ENCODE results near the gene OSBP. TPM values are rescaled to one million over a fixed set of nuclear protein-coding genes. Genes with fewer than 3 reads are reported as not detected.

OSBP gene
- total RNA-seq, 1 donor from 2014 or later = 30.0 TPM

DNA sequence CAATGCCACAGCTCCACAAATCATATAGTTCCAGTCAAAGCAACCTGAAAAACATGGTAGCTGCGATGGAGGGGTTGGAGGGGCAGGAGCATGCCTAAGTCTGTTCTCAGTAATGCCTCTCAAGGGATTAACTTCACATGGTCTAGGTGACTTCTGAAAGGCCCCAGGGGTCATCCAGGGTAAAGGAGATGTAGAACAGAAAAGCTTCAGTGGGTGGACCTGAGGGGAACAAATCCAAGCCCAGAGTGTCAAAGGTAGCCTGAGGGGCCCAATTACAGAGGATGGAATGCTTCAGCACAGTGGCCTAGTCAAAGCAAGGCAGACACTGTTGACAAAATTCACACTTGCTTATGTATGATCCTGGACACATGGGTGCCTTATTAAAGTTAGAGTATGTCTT is 80.9 kb downstream of the OSBP start:
- H3K27me3 ChIP-seq (ENCODE audit: low read depth) = peaks cover 5% of the 10 kb centered on the region
- intact Hi-C loops (cut with micrococcal nuclease) = loop anchor here (10.0 kb wide), 1 partner anchor 150 kb away; no protein-coding TSS in a partner anchor
- H3K4me3 ChIP-seq = no peak overlapping the region
- no peak for DNase-seq
- TF ChIP-seq CTCF (IDR thresholded peaks at IDR 0.05; ENCODE audit: borderline replicate concordance) = no peak
- H3K36me3 ChIP-seq = no peaks in the 10 kb centered on the region
- H3K4me1 ChIP-seq = peaks cover 11% of the 10 kb centered on the region
- H3K9me3 ChIP-seq (replicated peaks) = no peaks in the 10 kb centered on the region
- no peak overlapping the region for H3K27ac ChIP-seq (replicated peaks)

DNA sequence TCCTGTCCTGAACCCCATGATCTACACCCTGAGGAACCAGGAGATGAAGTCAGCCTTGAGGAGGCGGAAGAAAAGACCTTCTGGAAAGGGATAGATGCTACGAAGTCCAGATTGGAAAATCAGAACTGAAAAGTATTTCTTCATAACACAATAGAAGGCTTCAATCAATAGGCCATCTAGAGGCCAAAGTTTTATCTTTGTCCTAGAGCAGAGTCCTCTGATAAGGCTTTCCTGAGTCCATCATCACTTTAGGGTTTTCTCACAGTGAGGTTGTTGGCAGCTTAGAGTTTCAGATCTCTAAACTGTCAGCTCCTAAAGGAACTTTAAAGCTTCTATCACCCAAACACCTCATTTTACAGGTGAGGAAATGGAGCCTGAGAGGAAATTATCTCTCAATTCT is 83.0 kb downstream of the OSBP start:
- TF ChIP-seq CTCF (IDR thresholded peaks at IDR 0.05; ENCODE audit: borderline replicate concordance) = no peak
- no peak overlapping the region for H3K27ac ChIP-seq (replicated peaks)
- no peaks in the 10 kb centered on the region for H3K9me3 ChIP-seq (replicated peaks)
- H3K27me3 ChIP-seq (ENCODE audit: low read depth) = peaks cover 5% of the 10 kb centered on the region
- intact Hi-C loops (cut with micrococcal nuclease) = loop anchor here (10.0 kb wide), 1 partner anchor 152 kb away; no protein-coding TSS in a partner anchor
- peaks cover 8% of the 10 kb centered on the region for H3K4me1 ChIP-seq
- H3K4me3 ChIP-seq = no peak overlapping the region
- no peaks in the 10 kb centered on the region for H3K36me3 ChIP-seq
- no peak for DNase-seq

DNA sequence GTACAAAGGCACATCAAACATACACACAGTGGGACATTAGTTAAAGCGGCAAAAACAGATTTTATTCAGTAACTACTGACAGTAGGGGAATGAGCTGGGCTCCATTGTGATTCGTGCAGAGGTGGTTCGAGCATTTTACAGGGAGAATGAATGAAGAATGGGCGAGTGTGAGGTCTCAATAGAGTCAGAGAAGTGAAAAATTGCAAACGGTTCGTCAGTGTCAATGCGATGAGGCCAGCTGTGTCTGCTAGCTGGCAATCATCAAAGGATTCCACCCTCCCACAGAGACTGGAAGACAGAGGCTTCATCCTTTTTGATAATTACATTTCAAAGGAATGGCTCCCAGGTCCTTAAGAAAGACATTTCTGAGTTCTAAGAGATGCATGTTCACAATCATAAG is 86.9 kb downstream of the OSBP start:
- no peaks in the 10 kb centered on the region for H3K36me3 ChIP-seq
- intact Hi-C loops (cut with micrococcal nuclease) = no loop called here
- H3K4me1 ChIP-seq = no peaks in the 10 kb centered on the region
- peaks cover 17% of the 10 kb centered on the region for H3K27me3 ChIP-seq (ENCODE audit: low read depth)
- no peak overlapping the region for H3K4me3 ChIP-seq
- no peak overlapping the region for H3K27ac ChIP-seq (replicated peaks)
- no peak for TF ChIP-seq CTCF (IDR thresholded peaks at IDR 0.05; ENCODE audit: borderline replicate concordance)
- no peaks in the 10 kb centered on the region for H3K9me3 ChIP-seq (replicated peaks)
- DNase-seq = no peak

Small RNA genes within 50 kb of the gene (microRNA-seq; reads per million reads assigned to microRNA genes)
- gene MIR3162 = not detected

Other genes with a start within 250 kb of the OSBP start
- not detected for gene OR5A2, start 189.4 kb downstream of the OSBP start, total RNA-seq
- not detected for gene OR5A1, start 179.3 kb downstream of the OSBP start, total RNA-seq
- not detected for gene OR4D6, start 158.8 kb downstream of the OSBP start, total RNA-seq
- not detected for gene OR4D10, start 142.5 kb downstream of the OSBP start, total RNA-seq
- gene OR4D11, start 112.2 kb downstream of the OSBP start, total RNA-seq = not detected
- gene OR4D9, start 104.2 kb downstream of the OSBP start, total RNA-seq = not detected
- gene PATL1, start 53.3 kb upstream of the OSBP start, total RNA-seq = 21.1 TPM
- gene OR10V1, start 98.1 kb upstream of the OSBP start, total RNA-seq = not detected
- 8.4 TPM for gene STX3, start 139.6 kb upstream of the OSBP start, total RNA-seq
- 93.2 TPM for gene MRPL16, start 195.0 kb upstream of the OSBP start, total RNA-seq
- not detected for gene CBLIF, start 229.7 kb upstream of the OSBP start, total RNA-seq

Measured in left ventricle myocardium inferior (tissue), 1 donor.